Right lobe of liver (tissue), 4 donors: Measurements from ENCODE around the gene TPMT.

Source experiments
- CTCF ChIP-seq, 4 donors: fragments of 200-600 bp in 3 of 4; fragments of 450-650 bp in 1 of 4; IDR thresholded peaks; one replicate each; pipeline versions ENCODE4 v1.5.1 to v1.8.0; 2016 to 2022; ENCODE audit warnings: antibody characterized with exemption in 4 of 4, mild to moderate bottlenecking in 2 of 4
- POLR2A ChIP-seq: fragments of 450-650 bp; IDR thresholded peaks from one replicate; pipeline ENCODE4 v1.6.1; 2017; ENCODE audit warnings: antibody characterized with exemption, mild to moderate bottlenecking
- donor health status: DM: no; HTN: no; CAD: no.
- donor health status: DM: no; HTN: no; CAD: no.
- donor health status: DM: no; HTN: yes; CAD: no.

DNA sequence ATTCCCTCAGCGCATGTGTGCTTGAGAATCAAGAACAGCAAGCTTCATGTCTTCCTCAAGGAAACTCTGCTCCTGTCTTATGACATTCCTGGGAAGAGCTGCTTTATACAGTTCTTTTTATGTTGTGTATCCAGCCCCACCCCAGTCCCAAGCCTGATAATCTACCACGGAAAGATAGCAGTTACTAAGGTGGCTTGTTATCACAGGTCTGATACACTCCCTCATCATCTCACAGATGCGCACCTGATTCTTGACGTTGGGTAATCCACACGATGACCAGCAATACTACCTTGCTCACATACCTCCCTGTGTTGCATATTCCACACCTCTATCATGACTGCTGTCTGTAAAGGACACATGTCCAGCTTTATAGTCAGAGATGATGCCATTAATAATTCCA lies 35.6 kb downstream of the TPMT start:
- no peak for TF ChIP-seq CTCF (IDR thresholded peaks at IDR 0.05)
- TF ChIP-seq POLR2A, result no peak
